Effector memory CD4-positive, alpha-beta T cell (primary cell): ENCODE measurements around the gene ADARB2.

Experiments used
- DNase-seq, 3 donors: peaks; one replicate each; pipeline ENCODE4 v3.0.0-alpha.2; 2020
- H3K27ac ChIP-seq: 2 replicates; pipeline ENCODE4 v1.7.0; 2013; ENCODE audit warnings: mild to moderate bottlenecking, low read length, moderate library complexity; ENCODE audit not compliant: insufficient read depth, poor library complexity, severe bottlenecking
- H3K27me3 ChIP-seq: replicated peaks from 2 replicates; pipeline ENCODE4 v1.7.0; 2013; ENCODE audit warnings: mild to moderate bottlenecking, low read length; ENCODE audit not compliant: insufficient read depth, control insufficient read depth, poor library complexity, severe bottlenecking
- H3K36me3 ChIP-seq: 2 replicates; pipeline ENCODE4 v1.7.0; 2013; ENCODE audit warnings: mild to moderate bottlenecking, low read length, moderate library complexity; ENCODE audit not compliant: control insufficient read depth, insufficient read depth
- H3K4me1 ChIP-seq: 2 replicates; pipeline ENCODE4 v1.7.0; 2013; ENCODE audit warnings: low read length, mild to moderate bottlenecking; ENCODE audit not compliant: control insufficient read depth, insufficient read depth, poor library complexity, severe bottlenecking
- H3K4me3 ChIP-seq: 2 replicates; pipeline ENCODE4 v1.7.0; 2013; ENCODE audit warnings: low read length, low read depth, mild to moderate bottlenecking; ENCODE audit not compliant: insufficient read depth, poor library complexity, severe bottlenecking
- H3K9me3 ChIP-seq: 2 replicates; pipeline ENCODE4 v1.7.0; 2013; ENCODE audit warnings: mild to moderate bottlenecking, low read length, moderate library complexity; ENCODE audit not compliant: control insufficient read depth

ADARB2 gene

DNA sequence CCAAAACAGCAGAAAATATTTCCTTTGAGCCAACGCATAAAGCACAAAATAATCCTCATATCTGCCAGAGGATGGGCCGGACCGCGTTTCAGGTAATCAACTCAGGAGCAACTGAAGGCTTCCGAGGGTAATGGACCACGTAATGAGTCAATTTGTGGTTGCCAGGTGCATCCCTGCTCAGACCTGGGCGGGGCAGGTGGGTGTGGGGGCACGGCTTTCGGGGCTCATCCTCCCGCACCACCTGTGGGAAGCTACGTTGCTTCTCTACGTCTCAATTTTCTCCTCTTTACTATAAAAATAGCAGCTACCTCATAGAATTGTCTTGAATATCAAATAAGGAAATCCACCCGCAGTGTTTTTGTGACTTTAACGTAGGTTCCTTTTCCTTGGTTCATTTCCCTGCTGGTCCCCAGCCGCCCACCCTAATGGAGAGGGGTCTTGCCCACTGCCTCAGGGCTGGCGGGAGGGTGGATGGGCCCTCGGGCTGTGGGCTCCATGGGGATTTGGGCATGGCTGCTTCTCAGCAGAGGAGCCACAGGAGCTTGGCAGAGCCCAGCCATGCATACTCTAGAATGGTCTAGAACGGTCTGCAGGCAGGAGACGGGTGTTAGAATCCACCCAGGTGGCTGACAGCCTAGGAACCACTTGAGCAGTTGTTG lies 324.7 kb downstream of the ADARB2 start:
- no peaks in the 10 kb centered on the region for H3K4me1 ChIP-seq
- no peaks in the 10 kb centered on the region for H3K9me3 ChIP-seq
- H3K27ac ChIP-seq: no peak overlapping the region
- H3K27me3 ChIP-seq: no peaks in the 10 kb centered on the region
- no peak for DNase-seq
- H3K4me3 ChIP-seq: no peak overlapping the region
- no peaks in the 10 kb centered on the region for H3K36me3 ChIP-seq

DNA sequence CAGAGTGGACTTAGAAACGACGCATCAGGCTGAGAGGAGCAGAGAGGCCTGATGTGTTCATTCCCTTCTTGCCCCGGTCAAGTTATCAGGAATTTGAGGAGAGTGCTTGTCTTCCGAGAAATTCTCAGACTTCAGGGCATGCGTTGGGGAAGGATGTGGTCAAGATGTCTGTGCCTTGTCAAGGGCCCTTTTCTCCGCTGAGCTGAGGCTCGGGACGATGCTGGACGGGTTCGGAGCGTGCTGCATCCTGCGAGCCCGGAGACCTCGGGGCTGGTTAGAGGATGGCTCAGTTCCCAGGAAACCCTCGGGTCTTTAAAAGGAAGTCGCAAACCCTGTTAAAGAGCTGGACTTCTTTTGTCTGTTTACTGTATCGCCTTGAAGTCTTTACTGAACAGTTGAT lies 325.4 kb downstream of the ADARB2 start:
- no peak for DNase-seq
- H3K36me3 ChIP-seq: no peaks in the 10 kb centered on the region
- no peaks in the 10 kb centered on the region for H3K9me3 ChIP-seq
- no peak overlapping the region for H3K4me3 ChIP-seq
- no peaks in the 10 kb centered on the region for H3K27me3 ChIP-seq
- no peaks in the 10 kb centered on the region for H3K4me1 ChIP-seq
- H3K27ac ChIP-seq: no peak overlapping the region

DNA sequence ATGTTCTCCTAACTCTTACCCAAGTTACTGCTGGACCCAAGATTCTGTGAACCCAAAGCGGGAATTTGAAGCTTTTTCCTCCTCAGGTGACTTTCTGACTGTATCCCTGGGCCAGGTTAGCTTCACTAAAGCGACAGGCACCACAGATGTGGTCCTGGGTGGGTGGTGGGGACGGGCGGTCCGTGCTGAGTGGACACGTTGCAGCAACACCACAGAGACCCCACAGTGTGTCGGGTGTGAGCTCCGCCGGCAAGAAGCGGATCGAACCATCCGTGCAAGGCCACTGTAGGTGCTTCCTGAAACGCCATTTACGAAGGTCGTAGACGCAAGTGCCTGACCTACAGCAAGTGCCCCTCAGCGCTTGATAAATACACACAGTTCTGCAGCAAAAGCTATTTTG lies 325.9 kb downstream of the ADARB2 start:
- no peaks in the 10 kb centered on the region for H3K27me3 ChIP-seq
- H3K4me1 ChIP-seq: no peaks in the 10 kb centered on the region
- no peak overlapping the region for H3K27ac ChIP-seq
- H3K36me3 ChIP-seq: no peaks in the 10 kb centered on the region
- no peak overlapping the region for H3K4me3 ChIP-seq
- DNase-seq: no peak
- H3K9me3 ChIP-seq: no peaks in the 10 kb centered on the region

DNA sequence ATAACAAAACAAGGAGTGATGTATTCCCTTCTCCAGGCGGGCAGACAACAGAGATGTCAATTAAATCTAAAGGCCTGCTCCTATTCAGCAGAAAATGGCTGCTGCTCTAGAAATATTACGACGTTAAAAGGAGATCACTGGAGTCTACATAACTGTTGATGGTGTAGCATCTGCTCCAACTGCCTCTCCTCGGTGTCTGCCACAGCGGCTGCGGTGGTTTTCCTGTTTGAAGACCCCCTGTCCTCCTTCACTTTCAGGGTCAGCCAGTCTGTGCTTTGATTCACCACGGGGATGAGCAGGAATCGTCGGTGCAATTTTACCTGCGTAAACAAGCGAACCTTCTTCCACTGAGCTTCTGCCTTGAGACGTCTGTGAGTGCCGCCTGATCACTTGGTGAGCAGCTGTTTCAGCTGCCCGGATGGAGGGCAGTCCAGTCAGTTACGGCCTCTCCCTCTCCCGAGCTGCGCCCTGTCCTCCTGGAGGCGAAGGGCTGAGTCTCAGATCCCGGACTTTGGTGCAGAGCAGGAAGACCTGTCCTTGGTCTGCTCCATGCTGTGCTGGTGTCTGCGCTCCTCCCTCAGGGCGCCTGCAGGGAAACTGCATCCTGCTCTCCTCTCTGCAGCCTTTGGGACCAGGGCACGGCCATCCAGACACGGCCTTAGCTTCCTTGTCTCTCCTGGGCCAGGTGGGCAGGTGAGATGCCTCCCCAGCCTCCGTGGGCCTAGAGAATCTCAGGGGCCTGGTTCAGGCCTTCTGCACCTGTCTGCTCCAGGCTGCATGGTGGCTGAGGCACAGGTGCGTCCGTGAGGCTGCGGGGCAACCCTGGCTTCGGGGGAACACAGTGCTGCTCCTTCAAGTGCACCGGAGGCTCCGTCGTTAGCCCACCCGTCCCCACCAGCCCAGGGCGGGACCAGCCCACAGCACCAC lies 326.6 kb downstream of the ADARB2 start:
- H3K4me1 ChIP-seq: no peaks in the 10 kb centered on the region
- H3K27ac ChIP-seq: no peak overlapping the region
- no peaks in the 10 kb centered on the region for H3K36me3 ChIP-seq
- H3K9me3 ChIP-seq: no peaks in the 10 kb centered on the region
- H3K4me3 ChIP-seq: no peak overlapping the region
- no peak for DNase-seq
- H3K27me3 ChIP-seq: no peaks in the 10 kb centered on the region

DNA sequence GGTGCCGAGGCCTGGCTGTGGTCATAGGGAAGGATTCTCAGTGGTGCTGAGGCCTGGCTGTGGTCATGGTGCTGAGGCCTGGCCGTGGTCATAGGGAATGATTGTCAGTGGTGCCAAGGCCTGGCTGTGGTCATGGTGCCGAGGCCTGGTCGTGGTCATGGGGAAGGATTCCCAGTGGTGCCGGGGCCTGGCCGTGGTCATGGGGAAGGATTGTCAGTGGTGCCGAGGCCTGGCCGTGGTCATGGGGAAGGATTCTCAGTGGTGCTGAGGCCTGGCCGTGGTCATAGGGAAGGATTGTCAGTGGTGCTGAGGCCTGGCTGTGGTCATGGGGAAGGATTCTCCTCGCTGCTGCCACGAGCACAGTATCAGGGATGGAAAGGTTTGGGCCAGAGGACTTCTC lies 327.3 kb downstream of the ADARB2 start:
- no peak for DNase-seq
- no peaks in the 10 kb centered on the region for H3K4me1 ChIP-seq
- H3K4me3 ChIP-seq: no peak overlapping the region
- no peaks in the 10 kb centered on the region for H3K36me3 ChIP-seq
- no peaks in the 10 kb centered on the region for H3K27me3 ChIP-seq
- H3K27ac ChIP-seq: no peak overlapping the region
- H3K9me3 ChIP-seq: no peaks in the 10 kb centered on the region

DNA sequence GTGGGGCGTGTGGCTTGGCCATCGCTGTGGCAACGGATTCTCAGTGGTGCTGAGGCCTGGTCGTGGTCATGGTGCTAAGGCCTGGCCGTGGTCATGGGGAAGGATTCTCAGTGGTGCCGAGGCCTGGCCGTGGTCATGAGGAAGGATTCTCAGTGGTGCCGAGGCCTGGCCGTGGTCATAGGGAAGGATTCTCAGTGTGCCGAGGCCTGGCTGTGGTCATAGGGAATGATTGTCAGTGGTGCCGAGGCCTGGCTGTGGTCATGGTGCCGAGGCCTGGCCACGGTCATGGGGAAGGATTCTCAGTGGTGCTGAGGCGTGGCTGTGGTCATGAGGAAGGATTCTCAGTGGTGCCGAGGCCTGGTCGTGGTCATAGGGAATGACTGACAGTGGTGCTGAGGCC lies 327.9 kb downstream of the ADARB2 start:
- Histone ChIP-seq H3K27ac (no peak overlapping the region), H3K9me3 (no peaks in the 10 kb centered on the region), H3K36me3 (no peaks in the 10 kb centered on the region), H3K4me3 (no peak overlapping the region), H3K27me3 (no peaks in the 10 kb centered on the region), H3K4me1 (no peaks in the 10 kb centered on the region)
- DNase-seq: no peak

DNA sequence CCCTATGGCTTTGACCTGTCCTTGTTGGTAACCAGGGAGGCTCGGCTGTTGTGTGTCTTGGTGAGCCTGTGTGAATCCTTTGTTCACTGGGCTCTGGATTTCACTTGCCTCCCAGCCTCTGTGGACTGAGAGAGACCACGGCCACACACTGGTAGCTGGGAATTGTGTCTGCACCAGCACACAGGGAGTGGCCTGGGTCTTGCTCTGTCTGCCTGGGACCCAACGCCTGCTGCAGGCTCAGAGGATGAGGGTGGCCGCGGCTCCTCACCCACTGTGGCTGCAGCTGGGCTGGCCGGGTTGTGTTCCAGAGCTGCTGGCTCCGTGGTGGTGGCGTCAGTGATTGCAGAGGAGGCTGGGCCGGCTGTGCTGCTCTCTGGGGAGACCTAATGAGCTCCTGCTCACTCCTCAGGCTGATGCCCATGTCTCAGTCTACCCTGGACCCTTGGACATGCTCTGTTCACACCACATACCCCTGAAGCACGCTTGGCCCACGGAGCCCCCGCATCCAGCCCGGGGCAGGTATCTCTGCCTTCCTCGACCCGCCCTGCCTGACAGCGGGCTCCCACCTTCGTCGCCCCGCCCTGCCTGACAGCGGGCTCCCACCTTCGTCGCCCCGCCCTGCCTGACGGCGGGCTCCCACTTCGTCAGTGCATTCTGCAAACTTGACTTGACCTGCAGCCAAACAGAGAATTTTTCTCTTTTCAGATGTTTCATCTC lies 328.5 kb downstream of the ADARB2 start:
- DNase-seq: no peak
- Histone ChIP-seq H3K4me1 (no peaks in the 10 kb centered on the region), H3K27ac (no peak overlapping the region), H3K4me3 (no peak overlapping the region), H3K9me3 (no peaks in the 10 kb centered on the region), H3K27me3 (no peaks in the 10 kb centered on the region), H3K36me3 (no peaks in the 10 kb centered on the region)

DNA sequence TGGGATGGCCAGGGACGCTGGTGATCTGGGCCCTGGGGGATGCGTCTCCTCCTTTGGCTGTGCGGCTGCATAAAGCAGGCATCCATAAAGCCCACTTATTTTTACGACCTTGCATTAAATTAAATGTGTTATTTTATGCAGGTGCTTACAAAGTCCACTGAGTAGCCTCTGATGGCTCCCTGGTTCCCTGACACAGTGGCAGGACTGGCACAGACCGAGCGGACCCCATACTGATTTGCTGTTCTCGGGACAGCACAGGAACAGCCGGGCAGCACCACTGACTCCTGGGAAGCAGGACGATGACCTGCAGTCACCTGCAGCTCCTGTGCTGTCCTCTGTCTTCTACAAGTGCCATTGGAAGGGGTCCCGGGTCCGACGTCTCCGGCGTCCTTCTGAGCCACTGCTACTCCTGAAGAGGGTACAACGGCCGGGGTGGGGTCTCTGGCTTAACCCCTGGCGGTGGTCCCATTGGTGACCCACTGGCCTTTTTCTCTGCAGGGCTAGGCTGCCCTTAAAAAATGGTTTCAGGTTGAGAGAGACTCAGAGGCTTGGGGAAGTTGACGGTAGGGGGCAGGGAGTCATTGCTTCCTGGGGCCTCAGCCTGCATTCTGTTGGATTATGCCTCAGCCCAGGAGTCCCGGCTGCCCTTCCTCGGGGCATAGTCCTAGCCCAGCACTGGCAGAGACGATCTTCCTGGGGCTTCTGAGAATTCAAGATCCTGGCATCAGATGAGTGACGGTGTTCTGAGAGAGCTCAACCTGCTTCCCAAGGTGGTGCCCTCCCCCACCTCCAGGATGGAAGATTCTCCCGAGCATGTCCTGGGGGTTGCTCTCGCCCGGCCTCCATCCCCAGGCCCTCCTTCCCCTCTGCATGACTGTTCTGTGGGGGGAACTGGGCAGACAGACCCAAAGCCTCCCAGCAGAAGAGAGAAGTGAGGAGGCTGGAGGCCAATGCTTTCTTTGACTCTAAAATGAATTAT lies 330.1 kb downstream of the ADARB2 start:
- H3K4me1 ChIP-seq: no peaks in the 10 kb centered on the region
- no peaks in the 10 kb centered on the region for H3K36me3 ChIP-seq
- no peak for DNase-seq
- H3K4me3 ChIP-seq: no peak overlapping the region
- H3K9me3 ChIP-seq: no peaks in the 10 kb centered on the region
- H3K27ac ChIP-seq: no peak overlapping the region
- H3K27me3 ChIP-seq: no peaks in the 10 kb centered on the region

DNA sequence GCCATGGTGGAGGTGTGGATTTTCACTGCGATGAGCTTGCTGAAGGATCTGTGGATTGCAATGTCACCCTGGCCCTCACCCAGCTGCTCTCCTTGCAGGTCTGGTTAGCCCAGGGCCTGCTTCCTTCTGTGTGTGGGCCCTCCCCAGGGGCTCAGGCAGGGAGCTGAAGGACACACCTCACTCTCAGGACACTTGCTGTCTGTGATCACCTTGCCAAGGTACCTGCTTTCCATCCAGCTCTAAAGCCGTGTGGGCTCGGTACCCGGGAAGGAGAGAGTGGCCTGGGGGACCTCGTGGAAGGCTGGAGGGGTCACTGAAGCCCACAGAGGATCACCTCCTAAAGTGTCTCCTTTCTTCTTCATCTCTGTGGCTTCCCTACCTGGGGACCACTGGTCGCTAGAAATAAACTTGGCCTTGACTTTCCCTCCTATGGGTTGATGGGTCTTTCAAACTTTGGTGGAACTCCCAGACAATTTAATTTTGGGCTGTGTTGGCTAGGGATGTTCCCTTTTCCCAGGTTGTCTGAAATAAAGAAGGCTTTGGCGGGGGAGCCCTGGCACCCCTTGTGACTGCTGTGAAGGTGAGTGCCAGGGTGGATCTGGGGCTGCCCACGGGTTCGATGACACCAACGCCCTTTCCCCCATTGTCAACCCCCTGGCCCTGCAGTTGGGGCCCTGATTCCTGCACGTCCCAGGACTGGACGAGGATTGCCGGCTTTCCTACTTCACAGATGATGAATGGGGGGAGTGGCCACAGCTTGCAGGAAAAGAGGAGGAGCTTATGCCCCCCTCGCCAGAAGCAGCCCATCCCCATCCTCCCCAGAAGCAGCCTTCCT lies 331.0 kb downstream of the ADARB2 start:
- H3K27me3 ChIP-seq: no peaks in the 10 kb centered on the region
- no peak for DNase-seq
- H3K9me3 ChIP-seq: no peaks in the 10 kb centered on the region
- no peaks in the 10 kb centered on the region for H3K36me3 ChIP-seq
- H3K4me3 ChIP-seq: no peak overlapping the region
- no peak overlapping the region for H3K27ac ChIP-seq
- no peaks in the 10 kb centered on the region for H3K4me1 ChIP-seq
